Esophagus squamous epithelium (tissue), 4 donors: ENCODE results near the gene KCNMA1.

Experiments
- POLR2A ChIP-seq, 4 donors: fragments of 450-650 bp; IDR thresholded peaks; one replicate each; pipeline ENCODE4 v1.6.1; 2017; ENCODE audit warnings: antibody characterized with exemption in 4 of 4, mild to moderate bottlenecking in 4 of 4, moderate library complexity in 3 of 4
- TF ChIP-seq, protein P1 (sequence below), 6 experiments: fragments of 450-650 bp in 4 of 6; fragments of 200-600 bp in 2 of 6; sonication (generic) in 2 of 6; IDR thresholded peaks; one replicate each; pipeline ENCODE4 v1.5.1; 2016 to 2019; ENCODE audit warnings: antibody characterized with exemption in 6 of 6, mild to moderate bottlenecking in 4 of 6, moderate library complexity in 4 of 6

DNA sequence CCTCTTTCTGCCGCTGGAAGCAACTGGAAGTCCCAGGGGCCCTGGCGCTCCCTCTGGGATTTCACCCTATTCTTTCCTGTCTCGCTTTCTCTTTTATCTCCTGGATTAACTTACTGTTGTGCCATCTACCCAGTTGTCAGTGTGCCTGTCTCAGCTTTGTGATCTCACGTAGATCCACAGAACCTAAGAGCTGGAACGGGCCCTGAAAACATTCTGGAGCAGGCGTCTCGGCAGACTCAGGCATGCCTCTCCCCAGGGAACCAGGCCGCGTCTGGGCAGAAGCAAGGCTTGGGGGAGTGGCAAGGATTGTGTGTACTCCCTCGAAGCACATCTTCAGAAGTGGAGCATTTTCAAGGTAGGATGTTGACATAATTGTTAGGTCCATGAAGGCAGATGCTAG, 87.2 kb downstream of the KCNMA1 start:
- TF ChIP-seq, protein P1, sequence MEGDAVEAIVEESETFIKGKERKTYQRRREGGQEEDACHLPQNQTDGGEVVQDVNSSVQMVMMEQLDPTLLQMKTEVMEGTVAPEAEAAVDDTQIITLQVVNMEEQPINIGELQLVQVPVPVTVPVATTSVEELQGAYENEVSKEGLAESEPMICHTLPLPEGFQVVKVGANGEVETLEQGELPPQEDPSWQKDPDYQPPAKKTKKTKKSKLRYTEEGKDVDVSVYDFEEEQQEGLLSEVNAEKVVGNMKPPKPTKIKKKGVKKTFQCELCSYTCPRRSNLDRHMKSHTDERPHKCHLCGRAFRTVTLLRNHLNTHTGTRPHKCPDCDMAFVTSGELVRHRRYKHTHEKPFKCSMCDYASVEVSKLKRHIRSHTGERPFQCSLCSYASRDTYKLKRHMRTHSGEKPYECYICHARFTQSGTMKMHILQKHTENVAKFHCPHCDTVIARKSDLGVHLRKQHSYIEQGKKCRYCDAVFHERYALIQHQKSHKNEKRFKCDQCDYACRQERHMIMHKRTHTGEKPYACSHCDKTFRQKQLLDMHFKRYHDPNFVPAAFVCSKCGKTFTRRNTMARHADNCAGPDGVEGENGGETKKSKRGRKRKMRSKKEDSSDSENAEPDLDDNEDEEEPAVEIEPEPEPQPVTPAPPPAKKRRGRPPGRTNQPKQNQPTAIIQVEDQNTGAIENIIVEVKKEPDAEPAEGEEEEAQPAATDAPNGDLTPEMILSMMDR (IDR thresholded peaks at IDR 0.05), result no peak
- no peak for TF ChIP-seq POLR2A (IDR thresholded peaks at IDR 0.05)
